DMS 273 (cell line): Measurements from ENCODE around the gene CMIP.

Experiments used
- DNase-seq: peaks from one replicate; lab custom pipeline; 2025; ENCODE audit not compliant: unreplicated experiment; lab: John Stamatoyannopoulos, UW

The CMIP gene

DNA sequence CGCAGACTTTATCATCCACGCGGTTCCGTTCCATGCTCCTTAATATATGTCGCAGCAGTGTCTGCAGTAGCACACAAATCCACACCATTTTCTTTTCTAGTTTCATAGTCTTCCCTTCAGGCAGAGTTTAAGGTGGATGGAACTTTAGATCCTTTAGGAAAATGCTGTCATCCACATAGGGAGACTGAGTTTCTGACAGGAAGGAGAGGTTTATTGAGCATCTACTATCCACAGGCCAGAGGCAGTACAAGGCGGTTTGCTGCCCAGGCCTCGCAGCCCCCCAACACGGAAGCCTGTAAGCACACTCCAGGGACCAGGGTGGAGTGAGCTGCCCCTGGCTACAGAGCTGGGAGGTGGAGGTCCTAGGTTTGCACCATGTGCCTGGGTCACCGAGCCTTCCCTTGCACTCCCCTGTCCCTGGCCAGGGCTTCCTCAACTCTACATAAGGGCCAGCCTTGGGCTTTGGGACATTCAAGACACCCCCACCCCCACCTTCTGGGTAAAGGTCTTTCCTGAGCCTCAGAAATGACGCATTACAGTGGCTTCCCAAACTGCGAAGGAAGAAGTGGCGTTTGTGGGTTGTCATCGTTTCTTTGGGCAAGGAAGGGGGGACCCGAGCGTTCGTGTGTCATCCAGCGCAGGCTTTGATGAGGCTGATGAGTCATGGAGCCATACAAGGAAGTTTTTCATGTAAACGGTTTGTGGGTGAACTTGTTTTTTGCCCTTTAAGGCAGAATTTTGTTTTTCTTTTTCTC, 188.0 kb downstream of the CMIP start:
- DNase-seq = no peak

DNA sequence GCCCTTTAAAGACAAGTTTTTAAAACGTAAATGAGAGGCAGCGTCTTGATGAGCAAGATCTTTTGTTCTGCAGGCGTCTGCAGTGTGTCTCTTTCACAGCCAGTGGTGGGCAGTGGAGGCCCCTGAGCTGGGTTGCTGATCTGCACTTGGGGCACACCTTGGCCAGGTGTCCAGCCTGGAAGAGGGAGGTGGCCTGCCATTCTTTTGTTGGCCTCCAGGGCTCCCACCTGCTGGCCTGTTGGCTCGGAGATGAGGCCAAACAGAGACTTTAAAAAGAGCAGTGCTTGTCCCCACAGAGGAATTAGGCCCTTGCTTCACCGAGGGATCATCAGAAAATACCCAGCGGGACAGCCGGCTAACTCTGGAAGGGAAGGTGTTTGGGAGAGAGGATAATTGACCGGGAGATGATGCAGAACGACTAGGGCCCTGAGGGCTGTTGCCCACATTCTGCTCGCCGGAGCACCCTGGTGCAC, 188.6 kb downstream of the CMIP start:
- no peak for DNase-seq

DNA sequence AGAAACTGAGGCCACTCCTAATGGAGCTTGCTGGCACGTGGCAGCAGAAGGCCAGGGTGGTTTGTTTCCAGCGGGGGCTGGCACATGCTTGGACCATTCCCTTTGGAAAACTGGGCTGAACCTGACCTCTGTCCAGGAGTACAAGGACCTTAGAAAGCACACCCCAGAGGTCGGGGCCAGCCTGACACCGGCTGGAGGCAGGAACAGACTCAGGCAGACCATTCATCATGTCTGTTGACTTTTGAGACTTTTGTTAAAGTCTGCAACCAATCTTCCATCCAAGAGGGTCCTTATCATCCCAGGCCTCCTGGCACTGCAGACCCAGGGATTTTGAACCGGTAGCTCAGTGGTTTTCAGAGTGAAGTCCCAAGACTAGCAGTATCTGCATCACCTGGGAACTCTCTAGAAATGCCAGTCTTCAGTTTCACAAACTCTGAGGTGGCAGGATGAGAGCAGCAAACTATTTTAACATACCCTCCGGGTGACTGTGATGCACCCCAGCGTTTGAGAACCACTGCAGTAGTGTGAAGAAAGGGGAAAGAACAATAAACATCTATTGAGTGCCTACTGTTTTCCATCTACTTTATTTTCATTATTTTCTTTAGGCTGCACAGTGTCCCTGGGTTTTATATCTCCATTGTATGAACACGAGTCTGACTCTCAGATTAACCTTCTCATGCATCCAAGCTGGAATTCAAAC, 189.2 kb downstream of the CMIP start:
- no peak for DNase-seq

DNA sequence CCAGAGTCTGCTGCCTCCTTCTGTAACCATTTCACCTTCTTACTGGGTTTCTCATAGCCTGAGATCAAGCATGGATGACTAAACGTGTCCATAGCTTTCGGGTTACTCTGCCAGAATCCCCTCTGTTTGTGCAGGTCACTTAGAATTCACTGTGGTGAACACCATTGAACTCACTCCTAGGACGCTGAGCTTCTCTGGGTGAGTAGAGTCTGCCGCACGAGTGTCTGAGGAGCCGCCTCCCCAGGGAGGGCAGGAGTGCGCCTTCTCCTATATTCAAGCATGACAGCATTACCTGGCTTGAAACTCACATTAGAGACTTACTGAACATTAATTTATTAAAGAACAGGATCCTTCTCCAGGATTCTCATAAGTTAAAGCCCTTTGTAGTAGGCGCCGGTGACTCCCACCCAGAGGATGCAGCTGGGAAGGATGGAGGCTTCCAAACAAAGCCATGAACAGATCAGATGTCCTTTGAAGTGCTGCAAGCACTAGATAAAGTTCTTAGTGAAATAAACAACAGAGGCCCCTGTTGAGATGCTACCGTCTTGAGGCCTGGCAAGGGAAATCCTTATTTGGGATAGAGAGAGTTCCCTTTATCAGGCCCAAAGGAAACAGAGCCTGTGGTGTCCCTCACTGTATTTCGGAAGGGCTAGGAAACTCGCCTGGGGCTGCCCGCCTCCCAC, 189.9 kb downstream of the CMIP start:
- DNase-seq = no peak

GRCh38 chr16:81635063-81635937, 190.7 kb downstream of the CMIP start:
- no peak for DNase-seq

- peak; percentile 17 for DNase-seq
These were observed 191.8 kb downstream of the CMIP start for GRCh38 chr16:81636298-81636993.

DNA sequence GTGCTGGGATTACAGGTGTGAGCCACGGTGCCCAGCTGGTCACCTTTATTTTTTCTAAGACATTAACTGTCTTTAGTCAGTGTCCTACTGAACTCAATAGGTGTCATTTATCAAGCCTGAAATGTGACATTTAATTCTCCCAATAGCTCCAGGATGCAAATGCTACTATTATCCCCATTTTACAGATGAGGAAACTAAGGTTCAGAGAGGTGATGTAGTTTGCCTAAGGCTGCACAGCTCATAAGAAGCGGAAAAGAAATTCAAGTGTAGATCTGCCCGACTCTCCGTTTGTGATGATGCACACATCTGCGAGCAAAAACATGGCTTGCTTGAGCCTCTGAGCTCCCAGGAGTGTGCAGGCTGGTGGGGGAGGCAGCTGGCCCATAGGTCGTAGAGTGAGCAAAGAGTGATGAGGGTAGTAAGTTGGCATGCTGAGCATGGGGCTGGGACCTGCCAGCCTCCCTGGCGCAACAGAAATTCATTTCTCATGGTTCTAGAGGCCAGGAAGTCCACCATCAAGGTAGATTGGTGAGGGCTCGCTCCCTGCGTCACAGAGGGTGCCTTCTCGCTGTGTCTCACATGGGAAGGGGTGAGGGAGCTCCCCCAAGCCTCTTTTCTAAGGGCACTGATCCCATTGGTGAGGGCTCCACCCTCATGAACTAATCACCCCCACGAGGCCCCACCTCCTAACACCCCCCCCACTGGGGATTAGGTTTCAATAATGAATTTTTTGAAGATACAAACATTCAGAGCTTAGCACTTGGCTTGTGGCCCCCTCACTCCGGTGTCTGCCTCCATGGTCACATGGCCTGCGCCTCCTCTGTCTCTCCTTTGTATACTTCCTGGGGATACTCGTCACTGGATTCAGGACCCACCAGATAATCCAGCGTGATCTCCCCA, 193.0 kb downstream of the CMIP start:
- peak; percentile 13 for DNase-seq

DNA sequence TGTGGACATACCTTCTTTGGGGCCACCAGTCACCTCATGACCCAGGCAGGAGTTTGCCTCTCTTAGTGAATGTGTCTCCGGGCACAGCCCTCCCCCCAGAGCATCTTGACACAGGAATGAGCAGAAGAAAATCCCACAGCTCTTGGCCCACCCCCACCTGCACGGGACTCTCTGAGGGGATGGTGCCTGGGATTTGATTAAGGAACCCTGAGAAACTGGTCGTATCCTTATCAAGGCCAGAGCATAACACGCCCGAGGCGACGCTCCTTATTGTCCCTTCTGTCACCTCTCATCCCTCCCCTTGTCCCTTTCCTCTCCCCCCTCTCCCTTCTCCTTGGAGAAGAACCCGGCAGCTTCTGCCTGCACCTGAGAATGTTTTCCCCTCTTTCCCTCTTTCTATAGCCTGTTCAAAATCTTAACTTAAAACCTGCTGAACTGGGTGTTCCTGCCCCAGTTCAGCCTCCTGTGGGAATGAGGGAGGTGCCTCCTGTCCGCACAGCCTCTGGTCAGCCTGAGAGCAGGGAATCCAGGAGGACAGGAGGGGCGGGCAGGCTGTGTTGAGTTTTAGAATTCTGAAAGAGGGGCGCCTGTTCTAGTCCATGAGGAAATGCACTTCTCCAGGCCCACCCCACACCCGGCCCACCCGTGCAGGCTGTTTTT, 193.8 kb downstream of the CMIP start:
- no peak for DNase-seq

DNA sequence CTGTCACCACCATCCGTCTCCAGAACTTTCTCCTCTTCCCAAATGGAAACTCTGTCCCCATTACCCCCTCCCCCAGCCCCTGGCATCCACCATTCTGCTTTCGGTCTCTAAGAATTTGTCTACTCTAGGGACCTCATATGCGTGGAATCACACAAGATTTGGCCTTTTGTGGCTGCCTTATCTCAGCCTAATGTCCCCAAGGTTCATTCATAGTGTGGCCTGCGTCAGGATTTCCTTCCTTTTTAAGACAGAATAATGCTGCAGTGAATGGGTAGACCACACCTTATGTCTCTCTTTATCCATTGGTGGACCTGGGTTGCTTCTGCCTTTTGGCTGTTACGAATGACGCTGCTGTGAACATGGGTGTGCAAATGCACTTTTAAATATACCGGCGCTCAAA, 194.7 kb downstream of the CMIP start:
- DNase-seq = no peak

GRCh38 chr16:81639931-81640680, 195.5 kb downstream of the CMIP start:
- DNase-seq = no peak

GRCh38 chr16:81640681-81641070, 196.1 kb downstream of the CMIP start:
- DNase-seq = no peak

- peak; percentile 35 for DNase-seq
These were observed 196.9 kb downstream of the CMIP start for GRCh38 chr16:81641395-81642106.

DNA sequence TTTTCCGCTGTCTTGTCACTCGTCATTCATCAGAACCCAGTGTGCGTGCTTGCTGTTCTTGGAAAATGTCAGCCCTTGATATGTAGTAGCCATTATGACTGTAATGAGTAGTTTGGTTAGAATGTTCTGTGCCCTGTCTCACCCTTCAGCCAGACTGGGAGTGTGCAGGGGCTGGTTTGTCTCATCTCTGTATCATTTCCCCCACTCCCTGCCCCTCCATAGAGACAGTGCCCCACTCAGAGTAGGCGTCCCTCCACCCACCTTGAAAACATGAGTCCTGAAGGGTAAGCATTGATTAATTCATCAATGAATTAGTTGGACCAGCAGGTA, 197.5 kb downstream of the CMIP start:
- DNase-seq = no peak

- no peak for DNase-seq
These were observed 198.3 kb downstream of the CMIP start for GRCh38 chr16:81642943-81643342.

DNA sequence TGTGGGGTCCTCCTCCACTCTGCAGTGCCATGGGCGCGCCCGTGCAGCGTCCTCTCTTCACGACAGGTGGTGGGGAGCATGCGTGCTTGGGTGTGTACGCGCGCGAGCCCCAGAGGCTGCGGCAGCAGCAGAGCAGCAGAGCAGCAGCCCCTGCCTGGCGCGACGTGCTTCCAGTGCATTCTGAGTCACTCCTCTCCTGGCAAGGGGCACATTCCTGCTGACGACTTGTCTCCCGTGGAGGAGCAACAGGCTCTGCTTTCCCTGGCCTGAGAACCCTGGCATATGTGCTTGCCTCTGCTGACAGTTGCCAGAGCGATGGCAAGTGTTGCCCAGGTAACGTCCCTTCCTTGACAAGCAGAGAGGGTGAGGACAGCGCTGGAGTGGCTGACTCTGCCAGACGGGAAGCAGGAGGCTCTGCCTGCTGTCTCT, 200.7 kb downstream of the CMIP start:
- peak; percentile 96 for DNase-seq

DNA sequence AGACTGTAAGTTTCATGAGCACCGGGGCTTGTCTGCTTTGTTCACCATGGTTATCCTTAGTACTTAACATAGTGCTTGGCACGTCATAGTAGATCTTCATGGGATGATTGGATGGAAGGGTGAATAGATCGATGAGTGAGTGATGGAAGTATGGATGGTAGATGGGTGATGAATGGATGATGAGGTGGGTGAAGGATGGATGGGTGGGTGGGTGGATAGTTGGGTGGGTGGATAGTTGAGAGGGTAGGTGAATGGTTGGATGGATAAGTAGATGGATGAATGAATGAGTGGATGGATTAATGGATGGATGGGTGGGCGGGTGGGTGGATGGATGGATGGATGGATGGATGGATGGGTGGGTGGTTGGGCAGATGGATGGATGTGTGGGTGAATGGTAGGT, 201.3 kb downstream of the CMIP start:
- no peak for DNase-seq

DNA sequence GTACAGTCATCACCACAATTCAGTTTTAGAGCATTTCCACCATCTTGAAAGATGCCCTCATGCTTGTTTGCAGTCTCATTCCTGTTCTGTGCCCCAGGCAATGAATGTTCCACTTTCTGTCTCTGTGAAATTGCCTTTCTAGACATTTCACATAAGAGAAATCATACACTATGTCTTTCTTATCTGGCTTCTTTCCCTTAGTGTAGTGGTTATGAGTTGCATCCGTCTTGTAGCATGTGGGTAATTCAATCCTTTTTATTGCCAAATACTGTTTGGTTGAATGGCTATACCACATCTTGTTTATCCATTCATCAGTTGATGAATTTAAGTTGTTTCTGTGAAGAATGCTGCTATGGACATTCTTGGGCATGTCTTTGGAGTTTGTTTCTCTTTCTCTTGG, 202.0 kb downstream of the CMIP start:
- DNase-seq = no peak

GRCh38 chr16:81647527-81647926, 202.9 kb downstream of the CMIP start:
- peak; percentile 49 for DNase-seq
